PC-3 (cell line): ENCODE measurements around the gene IP6K3. TPM values are rescaled to one million over a fixed set of nuclear protein-coding genes. Genes with fewer than 3 reads are reported as not detected.

ENCODE experiments used
- ATAC-seq: fragments of 200-7000 bp; cut with Tn5 transposase; 2 replicates; pipeline ENCODE4 v1.9.1; 2020; ENCODE audit warnings: mild to moderate bottlenecking, moderate library complexity
- BruUV-seq: library from RNA; stranded (reverse); fragments of 400-500 nt; replicated peaks from 2 replicates; lab custom pipeline; 2021; lab: Mats Ljungman, UMichigan
- CTCF ChIA-PET: fragments of 300-600 bp; sonication (Branson Sonifier 250); formaldehyde crosslinking; loops from one replicate; lab custom pipeline; 2022; ENCODE audit warnings: antibody characterized with exemption; lab: Charles Lee
- POLR2A ChIA-PET: fragments of 300-600 bp; sonication (Branson Sonifier 250); formaldehyde crosslinking; loops from one replicate; lab custom pipeline; 2022; ENCODE audit warnings: antibody characterized with exemption; ENCODE audit not compliant: unreplicated experiment; lab: Charles Lee
- DNase-seq: peaks from one replicate; pipeline ENCODE4 v3.0.0-alpha.2; 2015
- H2AFZ ChIP-seq: fragments of 300-600 bp; sonication (generic); 2 replicates; pipeline ENCODE4 v1.6.0; 2016; ENCODE audit warnings: antibody characterized with exemption, low read length
- H3F3A ChIP-seq: fragments of 300-600 bp; sonication (generic); one replicate; pipeline ENCODE4 v1.6.0; 2017; ENCODE audit warnings: antibody characterized with exemption, low read length, control low read depth, mild to moderate bottlenecking; ENCODE audit not compliant: unreplicated experiment
- H3K27ac ChIP-seq: fragments of 300-600 bp; sonication (generic); 2 replicates; pipeline ENCODE4 v1.5.1; 2016; ENCODE audit warnings: mild to moderate bottlenecking, low read length
- H3K27me3 ChIP-seq: fragments of 300-600 bp; sonication (generic); 2 replicates; pipeline ENCODE4 v1.6.1; 2016; ENCODE audit warnings: low read length, mixed read lengths
- H3K36me3 ChIP-seq: fragments of 300-600 bp; sonication (generic); 2 replicates; pipeline ENCODE4 v1.6.1; 2016; ENCODE audit warnings: low read depth, mixed run types, low read length, mixed read lengths
- H3K4me1 ChIP-seq: fragments of 300-600 bp; sonication (generic); 2 replicates; pipeline ENCODE4 v1.5.1; 2016; ENCODE audit warnings: low read length; ENCODE audit not compliant: insufficient read depth
- H3K4me2 ChIP-seq: fragments of 300-600 bp; sonication (generic); 2 replicates; pipeline ENCODE4 v1.6.0; 2016; ENCODE audit warnings: low read length
- H3K4me3 ChIP-seq: fragments of 300-600 bp; sonication (generic); 2 replicates; pipeline ENCODE4 v1.5.1; 2016; ENCODE audit warnings: mild to moderate bottlenecking, low read length, mixed read lengths
- H3K79me2 ChIP-seq: fragments of 300-600 bp; sonication (generic); 2 replicates; pipeline ENCODE4 v1.6.1; 2017; ENCODE audit warnings: low read length, mixed read lengths
- H3K9ac ChIP-seq: fragments of 300-600 bp; sonication (generic); 2 replicates; pipeline ENCODE4 v1.6.0; 2016; ENCODE audit warnings: mild to moderate bottlenecking, low read length
- H3K9me2 ChIP-seq: fragments of 300-600 bp; sonication (generic); replicated peaks from 2 replicates; pipeline ENCODE4 v1.6.1; 2016; ENCODE audit warnings: mixed run types, low read length, mixed read lengths
- H3K9me3 ChIP-seq: fragments of 300-600 bp; sonication (generic); 2 replicates; pipeline ENCODE4 v1.6.1; 2016; ENCODE audit warnings: low read length, mixed read lengths
- H4K20me1 ChIP-seq: fragments of 300-600 bp; sonication (generic); 2 replicates; pipeline ENCODE4 v1.6.1; 2016; ENCODE audit warnings: low read length, mixed read lengths
- EZH2 ChIP-seq: fragments of 300-600 bp; sonication (generic); IDR thresholded peaks from one replicate; pipeline ENCODE4 v1.6.1; 2017; ENCODE audit warnings: antibody characterized with exemption, mild to moderate bottlenecking, low read length; ENCODE audit not compliant: unreplicated experiment
- EZH2phosphoT487 ChIP-seq: fragments of 300-600 bp; sonication (generic); IDR thresholded peaks from 2 replicates; pipeline ENCODE4 v1.6.1; 2018; ENCODE audit warnings: mild to moderate bottlenecking, antibody characterized with exemption, low read length, borderline replicate concordance
- intact Hi-C: fragments of 100-400 bp; cut with micrococcal nuclease; formaldehyde crosslinking; loops from 2 replicates; pipeline ENCODE4 v1.9.0; 2023
- total RNA-seq: library from RNA; depleted of rRNA; stranded (reverse); fragments of >200 nt; gene quantifications from 2 replicates; pipeline ENCODE4 v1.2.3, GENCODE V29; 2014
- TF ChIP-seq, protein P1 (sequence below): fragments of 300-600 bp; sonication (generic); conservative IDR thresholded peaks from 2 replicates; pipeline ENCODE4 v1.5.1; 2017; ENCODE audit warnings: antibody characterized with exemption, low read depth, mild to moderate bottlenecking, low read length

IP6K3 gene
- total RNA-seq, 1 experiment from 2014 or later: not detected

DNA sequence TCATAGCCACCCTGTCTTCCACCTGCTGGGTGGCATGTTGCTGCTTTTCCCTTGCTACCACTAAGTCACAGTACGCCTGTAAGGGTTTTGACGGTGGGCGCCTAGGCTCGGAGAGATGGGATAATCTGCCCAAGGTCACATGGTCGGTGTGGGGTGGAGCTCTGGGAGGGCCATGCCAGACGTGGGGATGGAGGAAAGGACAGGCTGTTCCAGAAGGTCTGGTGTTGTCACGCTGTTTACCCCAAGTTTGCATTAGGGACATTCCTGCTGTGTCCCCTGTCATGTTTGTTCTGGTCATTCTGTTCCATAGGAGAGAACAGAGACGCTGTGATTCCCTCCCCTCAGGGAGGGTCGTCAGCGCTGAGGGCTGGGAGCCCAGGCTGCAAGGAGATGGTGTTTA lies 16.1 kb downstream of the IP6K3 start:
- Histone ChIP-seq H3K79me2 (no peaks in the 10 kb centered on the region), H3F3A (no peaks in the 10 kb centered on the region), H3K36me3 (no peaks in the 10 kb centered on the region), H3K27me3 (no peaks in the 10 kb centered on the region), H4K20me1 (no peaks in the 10 kb centered on the region), H3K4me2 (no peak overlapping the region), H3K9me3 (no peaks in the 10 kb centered on the region), H3K27ac (no peak overlapping the region), H2AFZ (no peak overlapping the region), H3K4me1 (peaks cover 17% of the 10 kb centered on the region), H3K9me2 (no peaks in the 10 kb centered on the region), H3K9ac (no peak overlapping the region), H3K4me3 (no peak overlapping the region)
- ChIA-PET CTCF (no interaction called here), POLR2A (no interaction called here)
- TF ChIP-seq EZH2phosphoT487 (no peak), EZH2 (no peak)
- TF ChIP-seq, protein P1, sequence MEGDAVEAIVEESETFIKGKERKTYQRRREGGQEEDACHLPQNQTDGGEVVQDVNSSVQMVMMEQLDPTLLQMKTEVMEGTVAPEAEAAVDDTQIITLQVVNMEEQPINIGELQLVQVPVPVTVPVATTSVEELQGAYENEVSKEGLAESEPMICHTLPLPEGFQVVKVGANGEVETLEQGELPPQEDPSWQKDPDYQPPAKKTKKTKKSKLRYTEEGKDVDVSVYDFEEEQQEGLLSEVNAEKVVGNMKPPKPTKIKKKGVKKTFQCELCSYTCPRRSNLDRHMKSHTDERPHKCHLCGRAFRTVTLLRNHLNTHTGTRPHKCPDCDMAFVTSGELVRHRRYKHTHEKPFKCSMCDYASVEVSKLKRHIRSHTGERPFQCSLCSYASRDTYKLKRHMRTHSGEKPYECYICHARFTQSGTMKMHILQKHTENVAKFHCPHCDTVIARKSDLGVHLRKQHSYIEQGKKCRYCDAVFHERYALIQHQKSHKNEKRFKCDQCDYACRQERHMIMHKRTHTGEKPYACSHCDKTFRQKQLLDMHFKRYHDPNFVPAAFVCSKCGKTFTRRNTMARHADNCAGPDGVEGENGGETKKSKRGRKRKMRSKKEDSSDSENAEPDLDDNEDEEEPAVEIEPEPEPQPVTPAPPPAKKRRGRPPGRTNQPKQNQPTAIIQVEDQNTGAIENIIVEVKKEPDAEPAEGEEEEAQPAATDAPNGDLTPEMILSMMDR: no peak
- intact Hi-C loops: no loop called here
- DNase-seq: no peak
- BruUV-seq: no TSS peak
- ATAC-seq: no peak

DNA sequence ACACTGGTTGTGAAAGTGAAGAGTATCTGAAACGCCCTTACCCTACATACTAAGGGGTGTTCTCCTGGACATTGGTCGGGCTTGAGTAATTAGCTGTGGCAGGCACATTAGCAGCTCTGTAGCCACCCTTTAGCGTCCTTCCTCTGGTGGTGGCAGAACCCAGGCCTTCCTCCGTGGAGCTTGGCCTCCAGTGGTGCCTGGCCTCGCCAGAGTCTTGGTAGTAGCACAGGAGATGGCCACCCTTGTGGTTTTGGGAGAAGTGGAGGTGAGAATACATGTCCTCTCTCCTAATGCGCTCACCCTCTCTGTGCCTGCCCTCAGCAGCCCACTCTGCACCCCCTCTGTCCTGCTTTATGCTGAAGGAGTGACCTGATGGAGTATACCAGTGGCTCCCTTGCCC lies 17.6 kb downstream of the IP6K3 start:
- intact Hi-C loops: no loop called here
- TF ChIP-seq EZH2 (no peak), EZH2phosphoT487 (no peak)
- TF ChIP-seq, protein P1: no peak
- H3K9ac ChIP-seq: no peak overlapping the region
- BruUV-seq: no TSS peak
- no peak overlapping the region for H2AFZ ChIP-seq
- peaks cover 7% of the 10 kb centered on the region for H3K27me3 ChIP-seq
- ChIA-PET CTCF (no interaction called here), POLR2A (no interaction called here)
- DNase-seq (no peak), ATAC-seq (no peak)
- H3K4me2 ChIP-seq: no peak overlapping the region
- no peaks in the 10 kb centered on the region for H3F3A ChIP-seq
- H3K4me3 ChIP-seq: no peak overlapping the region
- H3K36me3 ChIP-seq: no peaks in the 10 kb centered on the region
- H3K9me2 ChIP-seq: no peaks in the 10 kb centered on the region
- H3K79me2 ChIP-seq: no peaks in the 10 kb centered on the region
- H3K27ac ChIP-seq: no peak overlapping the region
- H3K4me1 ChIP-seq: peaks cover 17% of the 10 kb centered on the region
- H4K20me1 ChIP-seq: no peaks in the 10 kb centered on the region
- H3K9me3 ChIP-seq: no peaks in the 10 kb centered on the region

DNA sequence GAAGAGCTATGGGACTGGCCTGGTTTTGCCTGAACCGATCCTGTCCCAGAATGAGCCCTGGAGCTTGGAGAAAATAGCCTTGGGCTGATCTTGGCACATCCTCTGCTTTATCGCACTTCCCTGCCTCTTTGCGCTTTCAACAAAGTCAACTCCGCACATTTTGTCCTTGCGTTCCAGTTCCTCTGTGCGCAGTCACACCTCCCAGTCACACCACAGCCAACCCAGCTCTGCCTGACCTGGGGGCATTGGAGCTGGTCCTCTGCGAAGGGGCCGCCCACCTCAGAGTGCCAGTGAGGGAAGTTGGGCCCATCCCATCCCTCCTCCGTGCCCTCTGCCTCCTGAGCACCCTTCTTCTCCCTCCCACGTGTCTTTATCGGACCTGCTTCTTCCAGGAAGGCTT lies 18.3 kb downstream of the IP6K3 start:
- Histone ChIP-seq H3K9me3 (no peaks in the 10 kb centered on the region), H3K4me3 (no peak overlapping the region), H3K27ac (no peak overlapping the region), H3F3A (no peaks in the 10 kb centered on the region), H3K79me2 (no peaks in the 10 kb centered on the region), H4K20me1 (no peaks in the 10 kb centered on the region), H3K9ac (no peak overlapping the region), H3K4me2 (no peak overlapping the region), H2AFZ (no peak overlapping the region), H3K4me1 (peaks cover 17% of the 10 kb centered on the region), H3K9me2 (no peaks in the 10 kb centered on the region), H3K36me3 (no peaks in the 10 kb centered on the region), H3K27me3 (peaks cover 12% of the 10 kb centered on the region)
- BruUV-seq: no TSS peak
- no peak for DNase-seq
- TF ChIP-seq EZH2phosphoT487 (no peak), EZH2 (no peak)
- TF ChIP-seq, protein P1: no peak
- intact Hi-C loops: no loop called here
- no peak for ATAC-seq
- ChIA-PET CTCF (no interaction called here), POLR2A (no interaction called here)
